HG03097 (cell line): Measurements from ENCODE around the gene SNX3.

Experiments
- ATAC-seq: cut with Tn5 transposase; IDR thresholded peaks from one replicate; pipeline ENCODE4 v1.9.1; 2021; ENCODE audit not compliant: unreplicated experiment, low FRiP score

The SNX3 gene

GRCh38 chr6:108171918-108172516, 88.8 kb downstream of the SNX3 start:
- no peak for ATAC-seq

GRCh38 chr6:108171291-108171917, 89.4 kb downstream of the SNX3 start:
- ATAC-seq = no peak

- no peak for ATAC-seq
Observed at GRCh38 chr6:108170332-108171290, 90.2 kb downstream of the SNX3 start.

- no peak for ATAC-seq
Observed at GRCh38 chr6:108169464-108170331, 91.1 kb downstream of the SNX3 start.

- ATAC-seq = no peak
Observed at GRCh38 chr6:108168501-108169463, 92.1 kb downstream of the SNX3 start.

- no peak for ATAC-seq
Observed at GRCh38 chr6:108168090-108168463, 92.8 kb downstream of the SNX3 start.

- no peak for ATAC-seq
Observed at GRCh38 chr6:108167449-108168089, 93.3 kb downstream of the SNX3 start.

GRCh38 chr6:108166664-108167448, 94.0 kb downstream of the SNX3 start:
- ATAC-seq = no peak

GRCh38 chr6:108165714-108166663, 94.9 kb downstream of the SNX3 start, which contains the start of gene NR2E1:
Gene NR2E1, plus strand, starts transcription at chr6:108166022. Its CDS starts 744 bp downstream, at chr6:108166766.
- ATAC-seq = no peak

GRCh38 chr6:108164815-108165706, 95.8 kb downstream of the SNX3 start:
- no peak for ATAC-seq

GRCh38 chr6:108164543-108164814, 96.4 kb downstream of the SNX3 start:
- ATAC-seq = no peak

- no peak for ATAC-seq
Observed at GRCh38 chr6:108163644-108164542, 96.9 kb downstream of the SNX3 start.

GRCh38 chr6:108163267-108163643, 97.6 kb downstream of the SNX3 start:
- ATAC-seq = no peak

GRCh38 chr6:108161724-108162282, 99.0 kb downstream of the SNX3 start:
- ATAC-seq = no peak
